Testis (tissue), 2 donors: ENCODE data around the gene FIBIN.
"Not testable (repeated sequence)": the region's sequence is repeated elsewhere in the genome, so short reads cannot be mapped to it uniquely, and the experiment has no call there.

ENCODE experiments used
- CTCF ChIP-seq, 3 experiments: fragments of 450-650 bp in 2 of 3; fragments of 200-600 bp in 1 of 3; sonication (generic) in 1 of 3; IDR thresholded peaks; one replicate each; pipeline ENCODE4 v1.5.1; 2016 to 2019; ENCODE audit warnings: antibody characterized with exemption in 3 of 3, mild to moderate bottlenecking in 2 of 3, moderate library complexity in 1 of 3
- POLR2A ChIP-seq: fragments of 450-650 bp; IDR thresholded peaks from one replicate; pipeline ENCODE4 v1.6.1; 2017; ENCODE audit warnings: antibody characterized with exemption, mild to moderate bottlenecking, moderate library complexity

DNA sequence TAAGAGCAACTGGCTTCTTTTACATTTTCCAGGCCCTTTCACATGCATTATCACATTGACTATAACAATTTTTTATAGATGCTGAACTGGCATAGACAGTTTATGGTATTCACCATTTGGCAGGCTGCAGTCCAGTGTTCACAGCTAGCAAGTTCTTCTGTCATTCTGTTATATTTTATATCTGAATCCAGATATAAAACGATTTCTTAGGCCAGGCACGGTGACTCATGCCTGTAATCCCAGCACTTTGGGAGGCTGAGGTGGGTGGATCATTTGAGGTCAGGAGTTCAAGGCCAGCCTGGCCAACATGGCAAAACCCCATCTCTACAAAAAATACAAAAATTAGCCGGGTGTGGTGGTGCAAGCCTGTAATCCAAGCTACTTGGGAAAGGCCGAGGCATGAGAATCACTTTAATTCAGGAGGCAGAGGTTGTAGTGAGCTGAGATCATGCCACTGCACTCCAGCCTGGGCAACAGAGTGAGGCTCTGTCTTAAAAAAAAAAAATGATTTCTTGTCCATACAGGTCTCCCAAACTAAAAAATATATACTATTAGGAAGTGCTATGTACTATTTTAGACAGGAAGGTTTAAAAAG, 7.3 kb downstream of the FIBIN start:
- not testable (repeated sequence) for TF ChIP-seq CTCF (IDR thresholded peaks at IDR 0.05); POLR2A
